Loucy (cell line): Measurements from ENCODE around the gene ERBIN.

Experiments
- CTCF ChIP-seq: fragments of 200-600 bp; sonication (generic); conservative IDR thresholded peaks from 2 replicates; pipeline ENCODE4 v1.5.1; 2014; ENCODE audit warnings: mild to moderate bottlenecking, antibody characterized with exemption, low read length
- EZH2phosphoT487 ChIP-seq: fragments of 200-600 bp; IDR thresholded peaks from 2 replicates; pipeline ENCODE4 v1.6.1; 2018; ENCODE audit warnings: antibody characterized with exemption, mild to moderate bottlenecking, moderate library complexity, borderline replicate concordance

GRCh38 chr5:65994117-65994786 is 67.9 kb downstream of the ERBIN start:
- no peak for TF ChIP-seq CTCF
- no peak for TF ChIP-seq EZH2phosphoT487
